H1 (cell line): ENCODE results near the gene PIAS1. TPM values are rescaled to one million over a fixed set of nuclear protein-coding genes. Genes with fewer than 3 reads are reported as not detected.

Source experiments
- CBX8 ChIP-seq: fragments of 300-800, 300-1000 bp; sonication (generic); IDR thresholded peaks from 2 replicates; pipeline ENCODE4 v1.7.1; 2016; ENCODE audit warnings: low read depth, low read length, borderline replicate concordance
- CTBP2 ChIP-seq: IDR thresholded peaks from 2 replicates; pipeline ENCODE4 v1.7.0; 2011; ENCODE audit warnings: borderline replicate concordance, mild to moderate bottlenecking, moderate library complexity, mixed read lengths, low read length; ENCODE audit not compliant: insufficient read depth, insufficient read length
- HDAC6 ChIP-seq: IDR thresholded peaks from one replicate; pipeline ENCODE4 v1.7.1; 2012; ENCODE audit warnings: low read depth, mild to moderate bottlenecking, inconsistent platforms, low read length, moderate library complexity
- NRF1 ChIP-seq: IDR thresholded peaks from 2 replicates; pipeline ENCODE4 v1.6.1; 2011; ENCODE audit warnings: mild to moderate bottlenecking, low read depth, low read length, improper control_type of control experiment
- RAD21 ChIP-seq, 2 experiments: IDR thresholded peaks in 1 of 2; conservative IDR thresholded peaks in 1 of 2; 2 replicates each; pipeline ENCODE4 v1.6.1; 2011; ENCODE audit warnings: low read depth in 2 of 2, low read length in 2 of 2, improper control_type of control experiment in 1 of 2, inconsistent platforms in 1 of 2, mild to moderate bottlenecking in 1 of 2, moderate library complexity in 1 of 2
- RXRA ChIP-seq: IDR thresholded peaks from 2 replicates; pipeline ENCODE4 v1.6.1; 2011; ENCODE audit warnings: low read depth, mild to moderate bottlenecking, low read length, moderate library complexity; ENCODE audit not compliant: insufficient read depth
- SP4 ChIP-seq: IDR thresholded peaks from 2 replicates; pipeline ENCODE4 v1.6.1; 2012; ENCODE audit warnings: low read length, inconsistent platforms
- polyA plus RNA-seq, 7 experiments: library from polyadenylated mRNA; depleted of rRNA in 3 of 7; stranded (reverse) in 5 of 7; unstranded in 2 of 7; fragments of >200 nt in 5 of 7; fragments of 200-250 nt in 2 of 7; gene quantifications; 1 replicate in 5 of 7; 2 replicates in 1 of 7; 4 replicates in 1 of 7; pipeline versions ENCODE4 v1.2.1 to v1.2.3, GENCODE V29; 2011 to 2013; ENCODE audit warnings: missing spikeins in 2 of 7, mixed read lengths in 2 of 7
- total RNA-seq: library from RNA; stranded (reverse); fragmentation: NEBNext Ultra II Directional; extraction: Animal tissue kit (Norgen Biotek cat#: 25700); gene quantifications from 2 replicates; pipeline ENCODE4 v1.2.1, GENCODE V29; 2021
- TF ChIP-seq, protein P1 (sequence below): fragments of 300-600 bp; sonication (generic); IDR thresholded peaks from 2 replicates; pipeline ENCODE4 v1.7.1; 2012; ENCODE audit warnings: low read length, moderate library complexity, mild to moderate bottlenecking, inconsistent platforms; ENCODE audit not compliant: insufficient replicate concordance

The PIAS1 gene
- total and polyA plus RNA-seq, 2 of the 8 experiments (the other 6 are each of a cell fraction or from before 2014, with no cell fraction given), result 30.8 to 34.5 TPM

GRCh38 chr15:68028137-68028887 is 25.8 kb upstream of the PIAS1 start (continued):
- TF ChIP-seq CBX8 (no peak), RAD21 (IDR thresholded peaks at IDR 0.05 in 1 of 2, conservative IDR thresholded peaks at IDR 0.05 in 1 of 2; ENCODE audit: low read depth in 2 of 2, low read length in 2 of 2) (no peak), SP4 (no peak), CTBP2 (no peak), HDAC6 (no peak), NRF1 (no peak), RXRA (no peak)
- TF ChIP-seq, protein P1, sequence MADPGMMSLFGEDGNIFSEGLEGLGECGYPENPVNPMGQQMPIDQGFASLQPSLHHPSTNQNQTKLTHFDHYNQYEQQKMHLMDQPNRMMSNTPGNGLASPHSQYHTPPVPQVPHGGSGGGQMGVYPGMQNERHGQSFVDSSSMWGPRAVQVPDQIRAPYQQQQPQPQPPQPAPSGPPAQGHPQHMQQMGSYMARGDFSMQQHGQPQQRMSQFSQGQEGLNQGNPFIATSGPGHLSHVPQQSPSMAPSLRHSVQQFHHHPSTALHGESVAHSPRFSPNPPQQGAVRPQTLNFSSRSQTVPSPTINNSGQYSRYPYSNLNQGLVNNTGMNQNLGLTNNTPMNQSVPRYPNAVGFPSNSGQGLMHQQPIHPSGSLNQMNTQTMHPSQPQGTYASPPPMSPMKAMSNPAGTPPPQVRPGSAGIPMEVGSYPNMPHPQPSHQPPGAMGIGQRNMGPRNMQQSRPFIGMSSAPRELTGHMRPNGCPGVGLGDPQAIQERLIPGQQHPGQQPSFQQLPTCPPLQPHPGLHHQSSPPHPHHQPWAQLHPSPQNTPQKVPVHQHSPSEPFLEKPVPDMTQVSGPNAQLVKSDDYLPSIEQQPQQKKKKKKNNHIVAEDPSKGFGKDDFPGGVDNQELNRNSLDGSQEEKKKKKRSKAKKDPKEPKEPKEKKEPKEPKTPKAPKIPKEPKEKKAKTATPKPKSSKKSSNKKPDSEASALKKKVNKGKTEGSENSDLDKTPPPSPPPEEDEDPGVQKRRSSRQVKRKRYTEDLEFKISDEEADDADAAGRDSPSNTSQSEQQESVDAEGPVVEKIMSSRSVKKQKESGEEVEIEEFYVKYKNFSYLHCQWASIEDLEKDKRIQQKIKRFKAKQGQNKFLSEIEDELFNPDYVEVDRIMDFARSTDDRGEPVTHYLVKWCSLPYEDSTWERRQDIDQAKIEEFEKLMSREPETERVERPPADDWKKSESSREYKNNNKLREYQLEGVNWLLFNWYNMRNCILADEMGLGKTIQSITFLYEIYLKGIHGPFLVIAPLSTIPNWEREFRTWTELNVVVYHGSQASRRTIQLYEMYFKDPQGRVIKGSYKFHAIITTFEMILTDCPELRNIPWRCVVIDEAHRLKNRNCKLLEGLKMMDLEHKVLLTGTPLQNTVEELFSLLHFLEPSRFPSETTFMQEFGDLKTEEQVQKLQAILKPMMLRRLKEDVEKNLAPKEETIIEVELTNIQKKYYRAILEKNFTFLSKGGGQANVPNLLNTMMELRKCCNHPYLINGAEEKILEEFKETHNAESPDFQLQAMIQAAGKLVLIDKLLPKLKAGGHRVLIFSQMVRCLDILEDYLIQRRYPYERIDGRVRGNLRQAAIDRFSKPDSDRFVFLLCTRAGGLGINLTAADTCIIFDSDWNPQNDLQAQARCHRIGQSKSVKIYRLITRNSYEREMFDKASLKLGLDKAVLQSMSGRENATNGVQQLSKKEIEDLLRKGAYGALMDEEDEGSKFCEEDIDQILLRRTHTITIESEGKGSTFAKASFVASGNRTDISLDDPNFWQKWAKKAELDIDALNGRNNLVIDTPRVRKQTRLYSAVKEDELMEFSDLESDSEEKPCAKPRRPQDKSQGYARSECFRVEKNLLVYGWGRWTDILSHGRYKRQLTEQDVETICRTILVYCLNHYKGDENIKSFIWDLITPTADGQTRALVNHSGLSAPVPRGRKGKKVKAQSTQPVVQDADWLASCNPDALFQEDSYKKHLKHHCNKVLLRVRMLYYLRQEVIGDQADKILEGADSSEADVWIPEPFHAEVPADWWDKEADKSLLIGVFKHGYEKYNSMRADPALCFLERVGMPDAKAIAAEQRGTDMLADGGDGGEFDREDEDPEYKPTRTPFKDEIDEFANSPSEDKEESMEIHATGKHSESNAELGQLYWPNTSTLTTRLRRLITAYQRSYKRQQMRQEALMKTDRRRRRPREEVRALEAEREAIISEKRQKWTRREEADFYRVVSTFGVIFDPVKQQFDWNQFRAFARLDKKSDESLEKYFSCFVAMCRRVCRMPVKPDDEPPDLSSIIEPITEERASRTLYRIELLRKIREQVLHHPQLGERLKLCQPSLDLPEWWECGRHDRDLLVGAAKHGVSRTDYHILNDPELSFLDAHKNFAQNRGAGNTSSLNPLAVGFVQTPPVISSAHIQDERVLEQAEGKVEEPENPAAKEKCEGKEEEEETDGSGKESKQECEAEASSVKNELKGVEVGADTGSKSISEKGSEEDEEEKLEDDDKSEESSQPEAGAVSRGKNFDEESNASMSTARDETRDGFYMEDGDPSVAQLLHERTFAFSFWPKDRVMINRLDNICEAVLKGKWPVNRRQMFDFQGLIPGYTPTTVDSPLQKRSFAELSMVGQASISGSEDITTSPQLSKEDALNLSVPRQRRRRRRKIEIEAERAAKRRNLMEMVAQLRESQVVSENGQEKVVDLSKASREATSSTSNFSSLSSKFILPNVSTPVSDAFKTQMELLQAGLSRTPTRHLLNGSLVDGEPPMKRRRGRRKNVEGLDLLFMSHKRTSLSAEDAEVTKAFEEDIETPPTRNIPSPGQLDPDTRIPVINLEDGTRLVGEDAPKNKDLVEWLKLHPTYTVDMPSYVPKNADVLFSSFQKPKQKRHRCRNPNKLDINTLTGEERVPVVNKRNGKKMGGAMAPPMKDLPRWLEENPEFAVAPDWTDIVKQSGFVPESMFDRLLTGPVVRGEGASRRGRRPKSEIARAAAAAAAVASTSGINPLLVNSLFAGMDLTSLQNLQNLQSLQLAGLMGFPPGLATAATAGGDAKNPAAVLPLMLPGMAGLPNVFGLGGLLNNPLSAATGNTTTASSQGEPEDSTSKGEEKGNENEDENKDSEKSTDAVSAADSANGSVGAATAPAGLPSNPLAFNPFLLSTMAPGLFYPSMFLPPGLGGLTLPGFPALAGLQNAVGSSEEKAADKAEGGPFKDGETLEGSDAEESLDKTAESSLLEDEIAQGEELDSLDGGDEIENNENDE, result no peak
